MM.1S (cell line): ENCODE data around the gene UBAC2.

Experiments used
- DNase-seq: peaks from one replicate; pipeline ENCODE4 v3.0.0-alpha.2; 2015
- H2AFZ ChIP-seq: fragments of 300-600 bp; sonication (generic); 2 replicates; pipeline ENCODE4 v1.6.0; 2016; ENCODE audit warnings: antibody characterized with exemption, low read length
- H3F3A ChIP-seq: fragments of 300-600 bp; sonication (generic); 2 replicates; pipeline ENCODE4 v1.6.1; 2016; ENCODE audit warnings: mild to moderate bottlenecking, antibody characterized with exemption, low read length, moderate library complexity, mixed read lengths; ENCODE audit not compliant: insufficient read depth
- H3K27ac ChIP-seq: fragments of 300-600 bp; sonication (generic); 2 replicates; pipeline ENCODE4 v1.5.1; 2016; ENCODE audit warnings: mild to moderate bottlenecking, low read length
- H3K27me3 ChIP-seq: fragments of 300-600 bp; sonication (generic); replicated peaks from 2 replicates; pipeline ENCODE4 v1.6.0; 2016; ENCODE audit warnings: low read length; ENCODE audit not compliant: insufficient read depth
- H3K36me3 ChIP-seq: fragments of 300-600 bp; sonication (generic); replicated peaks from 2 replicates; pipeline ENCODE4 v1.6.1; 2016; ENCODE audit warnings: mild to moderate bottlenecking, low read length, mixed read lengths; ENCODE audit not compliant: insufficient read depth
- H3K4me1 ChIP-seq: fragments of 300-600 bp; sonication (generic); 2 replicates; pipeline ENCODE4 v1.6.1; 2016; ENCODE audit warnings: low read length, mixed read lengths
- H3K4me2 ChIP-seq: fragments of 300-600 bp; sonication (generic); 2 replicates; pipeline ENCODE4 v1.6.0; 2016; ENCODE audit warnings: low read depth, low read length
- H3K4me3 ChIP-seq: fragments of 300-600 bp; sonication (generic); 2 replicates; pipeline ENCODE4 v1.5.1; 2016; ENCODE audit warnings: low read length, mixed read lengths
- H3K79me2 ChIP-seq: fragments of 300-600 bp; sonication (generic); 2 replicates; pipeline ENCODE4 v1.6.1; 2016; ENCODE audit warnings: mixed run types, low read length, mixed read lengths
- H3K9ac ChIP-seq: fragments of 300-600 bp; sonication (generic); 2 replicates; pipeline ENCODE4 v1.6.1; 2016; ENCODE audit warnings: low read length, mixed read lengths
- H3K9me2 ChIP-seq: fragments of 300-600 bp; sonication (generic); replicated peaks from 2 replicates; pipeline ENCODE4 v1.6.1; 2016; ENCODE audit warnings: mild to moderate bottlenecking, low read length, mixed read lengths; ENCODE audit not compliant: insufficient read depth
- H3K9me3 ChIP-seq: fragments of 300-600 bp; sonication (generic); replicated peaks from 2 replicates; pipeline ENCODE4 v1.6.1; 2016; ENCODE audit warnings: mild to moderate bottlenecking, low read length, mixed read lengths; ENCODE audit not compliant: insufficient read depth
- H4K20me1 ChIP-seq: fragments of 300-600 bp; sonication (generic); 2 replicates; pipeline ENCODE4 v1.6.1; 2016; ENCODE audit warnings: mild to moderate bottlenecking, low read length, moderate library complexity, mixed read lengths; ENCODE audit not compliant: insufficient read depth
- EZH2 ChIP-seq: fragments of 300-600 bp; sonication (generic); optimal IDR thresholded peaks from 2 replicates; pipeline ENCODE3; 2017; ENCODE audit warnings: low read depth, mild to moderate bottlenecking, antibody characterized with exemption, low read length, mixed read lengths
- EZH2phosphoT487 ChIP-seq: fragments of 300-600 bp; sonication (generic); IDR thresholded peaks from 2 replicates; pipeline ENCODE4 v1.6.1; 2018; ENCODE audit warnings: antibody characterized with exemption, low read length
- TF ChIP-seq, protein P1 (sequence below): fragments of 300-600 bp; sonication (generic); IDR thresholded peaks from 2 replicates; pipeline ENCODE4 v1.5.1; 2016; ENCODE audit warnings: antibody characterized with exemption, low read length, mixed read lengths

The UBAC2 gene

DNA sequence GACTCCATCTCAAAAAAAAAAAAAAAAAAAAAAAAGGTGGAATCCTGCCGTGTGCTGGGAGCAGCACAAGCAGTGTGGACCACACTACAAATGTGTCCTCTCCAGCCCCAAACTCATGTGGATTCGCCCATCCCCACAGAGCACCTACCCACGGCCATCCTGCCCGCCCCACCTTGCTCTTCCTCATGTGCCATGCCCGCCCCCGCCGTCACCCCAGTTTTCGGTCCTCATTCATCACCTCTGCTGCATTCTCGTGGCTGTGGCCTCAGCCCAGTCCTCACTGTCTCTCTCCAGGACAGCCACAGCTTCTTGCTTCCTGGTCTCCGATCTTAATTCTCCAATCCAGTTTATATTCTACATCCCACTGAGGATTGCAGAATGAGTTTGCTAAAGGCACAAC, 220.6 kb downstream of the UBAC2 start:
- Histone ChIP-seq H3F3A (peaks cover 28% of the 10 kb centered on the region), H3K27me3 (peaks cover 82% of the 10 kb centered on the region), H3K4me2 (no peak overlapping the region), H3K27ac (no peak overlapping the region), H3K9me2 (no peaks in the 10 kb centered on the region), H3K4me1 (peaks cover 24% of the 10 kb centered on the region), H3K4me3 (no peak overlapping the region), H3K9me3 (no peaks in the 10 kb centered on the region), H3K36me3 (no peaks in the 10 kb centered on the region), H4K20me1 (peaks cover 5% of the 10 kb centered on the region), H2AFZ (no peak overlapping the region), H3K79me2 (no peaks in the 10 kb centered on the region), H3K9ac (no peak overlapping the region)
- DNase-seq = no peak
- TF ChIP-seq EZH2 (no peak), EZH2phosphoT487 (no peak)
- TF ChIP-seq, protein P1, sequence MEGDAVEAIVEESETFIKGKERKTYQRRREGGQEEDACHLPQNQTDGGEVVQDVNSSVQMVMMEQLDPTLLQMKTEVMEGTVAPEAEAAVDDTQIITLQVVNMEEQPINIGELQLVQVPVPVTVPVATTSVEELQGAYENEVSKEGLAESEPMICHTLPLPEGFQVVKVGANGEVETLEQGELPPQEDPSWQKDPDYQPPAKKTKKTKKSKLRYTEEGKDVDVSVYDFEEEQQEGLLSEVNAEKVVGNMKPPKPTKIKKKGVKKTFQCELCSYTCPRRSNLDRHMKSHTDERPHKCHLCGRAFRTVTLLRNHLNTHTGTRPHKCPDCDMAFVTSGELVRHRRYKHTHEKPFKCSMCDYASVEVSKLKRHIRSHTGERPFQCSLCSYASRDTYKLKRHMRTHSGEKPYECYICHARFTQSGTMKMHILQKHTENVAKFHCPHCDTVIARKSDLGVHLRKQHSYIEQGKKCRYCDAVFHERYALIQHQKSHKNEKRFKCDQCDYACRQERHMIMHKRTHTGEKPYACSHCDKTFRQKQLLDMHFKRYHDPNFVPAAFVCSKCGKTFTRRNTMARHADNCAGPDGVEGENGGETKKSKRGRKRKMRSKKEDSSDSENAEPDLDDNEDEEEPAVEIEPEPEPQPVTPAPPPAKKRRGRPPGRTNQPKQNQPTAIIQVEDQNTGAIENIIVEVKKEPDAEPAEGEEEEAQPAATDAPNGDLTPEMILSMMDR = no peak

DNA sequence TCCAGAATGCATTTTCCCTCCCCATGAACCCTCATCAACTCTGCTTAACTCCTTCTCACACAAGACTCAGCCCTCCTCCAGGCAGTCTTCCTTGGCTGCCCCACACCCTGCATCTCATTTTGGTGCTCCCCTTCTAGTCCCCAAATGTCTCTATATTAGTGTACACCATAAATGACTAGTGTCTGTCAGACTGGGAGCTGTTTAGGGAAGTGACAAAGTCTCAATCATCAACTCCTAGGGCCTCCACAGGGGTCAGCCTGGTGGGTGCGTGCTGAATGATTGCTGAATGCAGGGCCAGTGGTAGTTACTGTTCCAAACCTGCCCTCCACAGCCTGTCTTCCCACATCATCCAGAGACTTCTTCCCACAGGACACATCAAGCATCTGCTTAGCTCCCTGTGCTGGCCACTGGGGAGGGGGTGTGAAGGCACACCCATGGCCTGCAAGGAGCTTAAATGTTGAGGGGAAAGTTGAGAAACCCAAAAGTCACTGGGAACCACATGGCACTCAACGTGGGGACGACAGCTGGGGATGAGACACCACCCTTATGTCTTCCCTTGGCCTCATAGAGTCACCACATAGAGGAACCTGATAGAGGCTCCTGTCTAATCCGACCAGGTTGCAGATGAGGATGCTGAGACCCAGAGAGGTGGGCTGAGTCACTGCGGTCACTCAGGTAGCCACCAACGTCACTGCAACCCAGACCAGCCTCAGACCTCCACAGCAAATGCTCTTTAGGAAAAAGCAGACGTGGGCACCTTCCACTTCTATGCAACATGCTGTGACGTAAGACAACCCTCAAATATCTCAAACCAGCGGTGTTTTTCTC, 221.3 kb downstream of the UBAC2 start:
- Histone ChIP-seq H3K9me3 (no peaks in the 10 kb centered on the region), H3K27me3 (peaks cover 80% of the 10 kb centered on the region), H3K36me3 (no peaks in the 10 kb centered on the region), H3K4me3 (no peak overlapping the region), H3K79me2 (no peaks in the 10 kb centered on the region), H3K9me2 (no peaks in the 10 kb centered on the region), H2AFZ (no peak overlapping the region), H3K4me2 (no peak overlapping the region), H3K4me1 (peaks cover 24% of the 10 kb centered on the region), H3K27ac (no peak overlapping the region), H3K9ac (no peak overlapping the region), H3F3A (peaks cover 28% of the 10 kb centered on the region), H4K20me1 (peaks cover 7% of the 10 kb centered on the region)
- TF ChIP-seq EZH2 (no peak), EZH2phosphoT487 (no peak)
- TF ChIP-seq, protein P1 = no peak
- no peak for DNase-seq

DNA sequence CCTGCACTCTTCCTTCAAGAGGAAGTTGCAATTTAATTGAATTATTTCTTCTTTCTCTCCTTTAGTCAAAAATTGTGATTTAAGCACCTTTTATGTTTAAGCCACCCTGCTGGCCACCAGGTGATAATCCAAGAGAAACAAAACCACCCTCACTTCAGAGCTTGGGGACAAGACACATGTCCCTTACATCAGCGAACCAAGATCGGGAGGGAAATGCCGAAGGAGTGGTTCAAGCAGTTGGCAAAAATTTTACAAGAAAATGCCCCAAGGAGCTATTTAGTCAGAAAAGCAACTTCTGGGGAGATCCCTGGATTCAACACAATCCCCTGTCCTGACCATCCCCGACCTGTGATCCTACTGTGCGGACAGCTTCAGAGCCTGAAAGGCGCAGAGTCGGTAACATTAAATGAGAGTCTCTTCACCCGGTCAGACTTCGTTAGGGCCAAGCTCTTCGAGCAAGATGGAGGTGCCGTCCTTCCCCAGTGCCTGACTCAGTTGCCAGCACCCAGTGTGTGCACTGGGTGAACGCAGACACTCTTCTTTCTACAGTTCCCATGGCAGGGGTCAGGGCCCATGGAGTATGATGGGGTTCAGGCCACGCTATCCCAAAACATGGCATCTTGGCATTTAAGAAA, 222.0 kb downstream of the UBAC2 start:
- no peaks in the 10 kb centered on the region for H3K36me3 ChIP-seq
- H2AFZ ChIP-seq = no peak overlapping the region
- H3K9me2 ChIP-seq = no peaks in the 10 kb centered on the region
- no peak overlapping the region for H3K9ac ChIP-seq
- no peaks in the 10 kb centered on the region for H3K9me3 ChIP-seq
- no peak overlapping the region for H3K4me3 ChIP-seq
- H4K20me1 ChIP-seq = peaks cover 7% of the 10 kb centered on the region
- H3K27me3 ChIP-seq = peaks cover 79% of the 10 kb centered on the region
- no peak for DNase-seq
- TF ChIP-seq EZH2 (no peak), EZH2phosphoT487 (no peak)
- TF ChIP-seq, protein P1 = no peak
- no peak overlapping the region for H3K4me2 ChIP-seq
- peaks cover 28% of the 10 kb centered on the region for H3F3A ChIP-seq
- no peaks in the 10 kb centered on the region for H3K79me2 ChIP-seq
- peaks cover 24% of the 10 kb centered on the region for H3K4me1 ChIP-seq
- no peak overlapping the region for H3K27ac ChIP-seq
